ENCODE measurements around the gene ENTPD5. TPM values are rescaled to one million over a fixed set of nuclear protein-coding genes. Genes with fewer than 3 reads are reported as not detected.

ENTPD5 gene
- total RNA-seq, 1 experiment from 2014 or later: 6.8 TPM

DNA sequence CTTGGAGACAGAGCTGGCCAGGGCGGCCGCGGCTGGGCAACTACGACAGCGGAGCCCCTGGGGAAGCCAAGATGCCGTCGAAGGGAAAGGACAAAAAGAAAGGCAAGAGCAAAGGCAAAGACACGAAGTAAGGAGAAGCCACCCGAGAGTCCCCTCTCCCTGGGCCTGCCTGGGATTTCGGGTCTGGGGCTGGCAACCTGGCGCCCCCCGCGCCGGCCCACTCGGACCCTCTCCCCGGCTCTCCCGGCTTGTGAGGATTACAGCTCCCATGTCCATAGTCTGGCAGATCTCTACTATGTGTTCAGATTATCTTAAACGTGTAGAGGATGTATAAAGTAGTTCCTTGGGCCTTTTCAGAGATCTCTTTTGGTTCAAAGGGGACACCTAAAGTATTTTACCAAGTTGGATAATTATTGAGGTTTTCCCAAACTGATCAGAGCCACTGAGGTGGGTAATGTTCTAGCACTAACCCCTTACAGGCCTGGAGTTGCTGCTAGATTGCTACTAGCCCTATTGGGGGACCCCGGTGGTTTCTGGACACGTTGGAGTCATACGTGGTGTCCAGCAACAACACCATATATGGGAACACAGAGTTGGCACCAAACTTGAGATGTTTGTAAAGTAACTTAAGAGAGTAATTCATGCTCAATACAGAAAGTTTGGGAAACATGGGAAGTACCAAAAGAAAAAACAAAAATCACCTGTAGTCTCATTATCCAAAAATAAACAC, 485 bp upstream of the ENTPD5 start:
- H3K4me1 Mint-ChIP-seq: peaks cover 10 to 12% of the 10 kb centered on the region in 2 experiments
- no peak overlapping the region for H3K4ac ChIP-seq (ENCODE audit: low read depth, low read length)
- peak overlapping the region; percentile 70 for H3K4me2 ChIP-seq (ENCODE audit: insufficient read depth, insufficient read length, low read length)
- H3K23me2 ChIP-seq (ENCODE audit: insufficient read length, low read depth, low read length, poor library complexity, severe bottlenecking): peaks cover 11% of the 10 kb centered on the region
- H3K36me3 Mint-ChIP-seq (ENCODE audit: insufficient read depth in 1 of 3, low read depth in 3 of 3): no peaks in the 10 kb centered on the region; a peak in 1 of 7 replicates
- H3K9me3 Mint-ChIP-seq: no peaks in the 10 kb centered on the region
- no peaks in the 10 kb centered on the region for H3K79me1 ChIP-seq (ENCODE audit: insufficient read depth, low read depth, low read length, poor library complexity, severe bottlenecking)
- no peak overlapping the region for H3K56ac ChIP-seq (ENCODE audit: insufficient read length, low read depth, low read length)
- TF ChIP-seq, protein P1, sequence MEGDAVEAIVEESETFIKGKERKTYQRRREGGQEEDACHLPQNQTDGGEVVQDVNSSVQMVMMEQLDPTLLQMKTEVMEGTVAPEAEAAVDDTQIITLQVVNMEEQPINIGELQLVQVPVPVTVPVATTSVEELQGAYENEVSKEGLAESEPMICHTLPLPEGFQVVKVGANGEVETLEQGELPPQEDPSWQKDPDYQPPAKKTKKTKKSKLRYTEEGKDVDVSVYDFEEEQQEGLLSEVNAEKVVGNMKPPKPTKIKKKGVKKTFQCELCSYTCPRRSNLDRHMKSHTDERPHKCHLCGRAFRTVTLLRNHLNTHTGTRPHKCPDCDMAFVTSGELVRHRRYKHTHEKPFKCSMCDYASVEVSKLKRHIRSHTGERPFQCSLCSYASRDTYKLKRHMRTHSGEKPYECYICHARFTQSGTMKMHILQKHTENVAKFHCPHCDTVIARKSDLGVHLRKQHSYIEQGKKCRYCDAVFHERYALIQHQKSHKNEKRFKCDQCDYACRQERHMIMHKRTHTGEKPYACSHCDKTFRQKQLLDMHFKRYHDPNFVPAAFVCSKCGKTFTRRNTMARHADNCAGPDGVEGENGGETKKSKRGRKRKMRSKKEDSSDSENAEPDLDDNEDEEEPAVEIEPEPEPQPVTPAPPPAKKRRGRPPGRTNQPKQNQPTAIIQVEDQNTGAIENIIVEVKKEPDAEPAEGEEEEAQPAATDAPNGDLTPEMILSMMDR (conservative IDR thresholded peaks at IDR 0.05): no peak
- H3T11ph ChIP-seq (ENCODE audit: low read length): no peak overlapping the region
- no peak overlapping the region for H3K27ac ChIP-seq (ENCODE audit: insufficient read length, low read depth, low read length)
- H2BK20ac ChIP-seq (ENCODE audit: low read depth, low read length, poor library complexity, severe bottlenecking): no peak overlapping the region
- H2BK12ac ChIP-seq (ENCODE audit: insufficient read length, low read depth, low read length): no peak overlapping the region
- H2BK15ac ChIP-seq (ENCODE audit: low read depth, low read length): no peak overlapping the region
- H3K4me3 Mint-ChIP-seq: peak overlapping the region; percentile 87 to 94
- H3K79me2 ChIP-seq (ENCODE audit: insufficient read depth, low read length): no peaks in the 10 kb centered on the region
- no peak overlapping the region for H4K8ac ChIP-seq (replicated peaks; ENCODE audit: insufficient read length, low read depth, low read length)
- peak overlapping the region in 1 of 3 experiments; percentile 68; a peak in 1 of 7 replicates for H3K27ac Mint-ChIP-seq
- H3K4me1 ChIP-seq (ENCODE audit: insufficient read depth, low read length): no peaks in the 10 kb centered on the region
- no peak overlapping the region for H2BK120ac ChIP-seq (ENCODE audit: low read depth, low read length, poor library complexity, severe bottlenecking)
- no peak overlapping the region for H3K18ac ChIP-seq (ENCODE audit: insufficient read length, low read depth, low read length)
- H3K23ac ChIP-seq (ENCODE audit: insufficient read length, low read depth, low read length): no peak overlapping the region
- DNase-seq: no peak
- no peaks in the 10 kb centered on the region for H3K27me3 ChIP-seq (ENCODE audit: insufficient read depth, low read length)
- no peak overlapping the region for H2AK5ac ChIP-seq (ENCODE audit: insufficient read length, low read length)
- no CpG with 5 or more reads among the region's 21 CpGs for WGBS (ENCODE audit: extremely low coverage, insufficient read length, low lambda C conversion rate)
- peak overlapping the region; percentile 22 for H2AFZ ChIP-seq (ENCODE audit: low read length)
- H4K5ac ChIP-seq (ENCODE audit: insufficient read length, low read depth, low read length): no peak overlapping the region
- H4K91ac ChIP-seq (ENCODE audit: insufficient read length, low read depth, low read length): no peak overlapping the region
- no peaks in the 10 kb centered on the region for H3K9me3 ChIP-seq (ENCODE audit: control insufficient read depth, low read depth, low read length)
- H3K9ac ChIP-seq (ENCODE audit: extremely low read depth, insufficient read length, low read length): no peak overlapping the region
- no peaks in the 10 kb centered on the region for H4K20me1 ChIP-seq (ENCODE audit: control insufficient read depth, insufficient read depth, insufficient read length)
- H3K14ac ChIP-seq (ENCODE audit: insufficient read depth, low read length): no peak overlapping the region
- no peaks in the 10 kb centered on the region; the same call in 1 of the 2 replicates for H3K27me3 Mint-ChIP-seq (ENCODE audit: low read depth)
- no peak overlapping the region for H2BK5ac ChIP-seq (ENCODE audit: insufficient read length, low read length)
